Liver (tissue), 3 donors: ENCODE measurements around the gene TAS2R43.

ENCODE experiments used
- GABPA ChIP-seq, 2 donors: IDR thresholded peaks in 1 of 2; conservative IDR thresholded peaks in 1 of 2; 2 replicates each; pipeline ENCODE4 v1.6.1; 2016; ENCODE audit warnings: antibody characterized with exemption in 2 of 2, mild to moderate bottlenecking in 1 of 2, moderate library complexity in 1 of 2
- RAD21 ChIP-seq, 2 donors: IDR thresholded peaks; 2 replicates each; pipeline ENCODE4 v1.6.1; 2016; ENCODE audit warnings: antibody characterized with exemption in 2 of 2, mild to moderate bottlenecking in 2 of 2
- REST ChIP-seq: IDR thresholded peaks from 2 replicates; pipeline ENCODE4 v1.6.1; 2016; ENCODE audit warnings: antibody characterized with exemption, mild to moderate bottlenecking
- TF ChIP-seq, protein P1 (sequence below): fragments of 150-350 bp; IDR thresholded peaks from 2 replicates; pipeline ENCODE4 v1.5.1; 2017; ENCODE audit warnings: improper control_type of control experiment, low read depth, low read length; ENCODE audit not compliant: missing input control
- donor health status: healthy.
- donor health status: healthy.

- TF ChIP-seq, protein P1, sequence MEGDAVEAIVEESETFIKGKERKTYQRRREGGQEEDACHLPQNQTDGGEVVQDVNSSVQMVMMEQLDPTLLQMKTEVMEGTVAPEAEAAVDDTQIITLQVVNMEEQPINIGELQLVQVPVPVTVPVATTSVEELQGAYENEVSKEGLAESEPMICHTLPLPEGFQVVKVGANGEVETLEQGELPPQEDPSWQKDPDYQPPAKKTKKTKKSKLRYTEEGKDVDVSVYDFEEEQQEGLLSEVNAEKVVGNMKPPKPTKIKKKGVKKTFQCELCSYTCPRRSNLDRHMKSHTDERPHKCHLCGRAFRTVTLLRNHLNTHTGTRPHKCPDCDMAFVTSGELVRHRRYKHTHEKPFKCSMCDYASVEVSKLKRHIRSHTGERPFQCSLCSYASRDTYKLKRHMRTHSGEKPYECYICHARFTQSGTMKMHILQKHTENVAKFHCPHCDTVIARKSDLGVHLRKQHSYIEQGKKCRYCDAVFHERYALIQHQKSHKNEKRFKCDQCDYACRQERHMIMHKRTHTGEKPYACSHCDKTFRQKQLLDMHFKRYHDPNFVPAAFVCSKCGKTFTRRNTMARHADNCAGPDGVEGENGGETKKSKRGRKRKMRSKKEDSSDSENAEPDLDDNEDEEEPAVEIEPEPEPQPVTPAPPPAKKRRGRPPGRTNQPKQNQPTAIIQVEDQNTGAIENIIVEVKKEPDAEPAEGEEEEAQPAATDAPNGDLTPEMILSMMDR: no peak
- no peak for TF ChIP-seq RAD21 (IDR thresholded peaks at IDR 0.05)
- TF ChIP-seq REST: no peak
- no peak for TF ChIP-seq GABPA (IDR thresholded peaks at IDR 0.05 in 1 of 2, conservative IDR thresholded peaks at IDR 0.05 in 1 of 2)
Measured at GRCh38 chr12:11106288-11106687, 14.2 kb upstream of the TAS2R43 start.
